GM12878 (cell line): ENCODE data around the gene ENPP4. TPM values are rescaled to one million over a fixed set of nuclear protein-coding genes. Genes with fewer than 3 reads are reported as not detected.

Experiments used
- BACH1 ChIP-seq: fragments of 450-650 bp; IDR thresholded peaks from 2 replicates; pipeline ENCODE4 v1.6.1; 2017; ENCODE audit warnings: mild to moderate bottlenecking, borderline replicate concordance
- BHLHE40 ChIP-seq, 2 experiments: fragments of 450-650 bp in 1 of 2; IDR thresholded peaks; 2 replicates each; pipeline ENCODE4 v1.6.1; 2011 to 2017; ENCODE audit warnings: low read depth in 2 of 2, borderline replicate concordance in 1 of 2, improper control_type of control experiment in 1 of 2, low read length in 1 of 2, mild to moderate bottlenecking in 1 of 2
- CBX3 ChIP-seq: fragments of 200-600 bp; sonication (generic); IDR thresholded peaks from 2 replicates; pipeline ENCODE4 v1.6.1; 2016; ENCODE audit warnings: low read depth, borderline replicate concordance
- EGR1 ChIP-seq, 2 experiments: IDR thresholded peaks; 1 replicate in 1 of 2; 2 replicates in 1 of 2; pipeline ENCODE4 v1.6.1; 2011 to 2012; ENCODE audit warnings: low read depth in 2 of 2, low read length in 2 of 2, borderline replicate concordance in 1 of 2, mild to moderate bottlenecking in 1 of 2, moderate library complexity in 1 of 2
- EZH2 ChIP-seq: IDR thresholded peaks from 2 replicates; pipeline ENCODE4 v1.6.1; 2012; ENCODE audit warnings: low read depth, mild to moderate bottlenecking, control low read depth, inconsistent platforms, low read length, borderline replicate concordance; ENCODE audit not compliant: control insufficient read depth
- GABPA ChIP-seq: IDR thresholded peaks from 2 replicates; pipeline ENCODE4 v1.6.1; 2014; ENCODE audit warnings: antibody characterized with exemption, low read depth, mild to moderate bottlenecking, inconsistent platforms
- HDAC6 ChIP-seq: fragments of 200-600 bp; sonication (generic); IDR thresholded peaks from one replicate; pipeline ENCODE4 v1.8.0; 2017; ENCODE audit warnings: antibody characterized with exemption; ENCODE audit not compliant: unreplicated experiment
- KAT2A ChIP-seq: conservative IDR thresholded peaks from 2 replicates; pipeline ENCODE4 v1.6.1; 2011; ENCODE audit warnings: low read depth, low read length; ENCODE audit not compliant: control insufficient read depth
- NR2F1 ChIP-seq: fragments of 450-650 bp; conservative IDR thresholded peaks from 2 replicates; pipeline ENCODE4 v1.6.1; 2017; ENCODE audit warnings: mild to moderate bottlenecking
- NRF1 ChIP-seq: conservative IDR thresholded peaks from 2 replicates; pipeline ENCODE4 v1.6.1; 2011; ENCODE audit warnings: mild to moderate bottlenecking, low read depth, low read length, improper control_type of control experiment
- PAX5 ChIP-seq: IDR thresholded peaks from 2 replicates; pipeline ENCODE4 v1.6.1; 2011; ENCODE audit warnings: low read depth, low read length, borderline replicate concordance
- RUNX3 ChIP-seq: IDR thresholded peaks from 2 replicates; pipeline ENCODE4 v1.6.1; 2012; ENCODE audit warnings: low read length, inconsistent platforms
- SMAD5 ChIP-seq: IDR thresholded peaks from 2 replicates; pipeline ENCODE4 v1.6.1; 2016; ENCODE audit warnings: antibody characterized with exemption, low read depth
- SUPT20H ChIP-seq: IDR thresholded peaks from 2 replicates; pipeline ENCODE4 v1.6.1; 2011; ENCODE audit warnings: low read depth, mild to moderate bottlenecking, low read length, moderate library complexity, borderline replicate concordance; ENCODE audit not compliant: control insufficient read depth
- TCF3 ChIP-seq: IDR thresholded peaks from 2 replicates; pipeline ENCODE4 v1.6.1; 2012; ENCODE audit warnings: low read depth, mild to moderate bottlenecking, low read length, borderline replicate concordance; ENCODE audit not compliant: insufficient read depth
- polyA plus RNA-seq, 11 experiments: library from polyadenylated mRNA; depleted of rRNA in 4 of 11; unstranded in 6 of 11; stranded (reverse) in 5 of 11; fragments of >200 nt; fragmentation: Nextera tagmentation in 4 of 11; fragmentation: Illumina TruSeq in 1 of 11; extraction: Ambion mirVana in 4 of 11; extraction: Trizol in 1 of 11; gene quantifications; 1 replicate in 1 of 11; 2 replicates in 10 of 11; pipeline versions ENCODE4 v1.2.1 to v1.2.3, GENCODE V29; 2011 to 2016; ENCODE audit warnings: inconsistent platforms in 2 of 11, missing spikeins in 2 of 11, low read depth in 1 of 11
- total RNA-seq, 4 experiments: library from RNA; depleted of rRNA in 3 of 4; stranded (reverse); fragments of >200 nt in 3 of 4; fragmentation: Illumina TruSeq in 1 of 4; extraction: Trizol in 1 of 4; gene quantifications; 2 replicates each; pipeline versions ENCODE4 v1.2.1 to v1.2.3, GENCODE V29; 2013 to 2021
- TF ChIP-seq, protein P1 (sequence below): fragments of 450-650 bp; IDR thresholded peaks from 2 replicates; pipeline ENCODE4 v1.6.1; 2017; ENCODE audit warnings: mild to moderate bottlenecking, moderate library complexity
- TF ChIP-seq, protein P2 (sequence below): IDR thresholded peaks from 2 replicates; pipeline ENCODE4 v1.6.1; 2012; ENCODE audit warnings: low read length, inconsistent platforms
- TF ChIP-seq, protein P3 (sequence below): fragments of 450-650 bp; IDR thresholded peaks from 2 replicates; pipeline ENCODE4 v1.6.1; 2016; ENCODE audit warnings: mild to moderate bottlenecking, moderate library complexity, borderline replicate concordance

The ENPP4 gene
- total and polyA plus RNA-seq, 10 of the 15 experiments (the other 5 are each of a cell fraction or from before 2014, with no cell fraction given), result 3.3 to 9.7 (median 5.3) TPM

DNA sequence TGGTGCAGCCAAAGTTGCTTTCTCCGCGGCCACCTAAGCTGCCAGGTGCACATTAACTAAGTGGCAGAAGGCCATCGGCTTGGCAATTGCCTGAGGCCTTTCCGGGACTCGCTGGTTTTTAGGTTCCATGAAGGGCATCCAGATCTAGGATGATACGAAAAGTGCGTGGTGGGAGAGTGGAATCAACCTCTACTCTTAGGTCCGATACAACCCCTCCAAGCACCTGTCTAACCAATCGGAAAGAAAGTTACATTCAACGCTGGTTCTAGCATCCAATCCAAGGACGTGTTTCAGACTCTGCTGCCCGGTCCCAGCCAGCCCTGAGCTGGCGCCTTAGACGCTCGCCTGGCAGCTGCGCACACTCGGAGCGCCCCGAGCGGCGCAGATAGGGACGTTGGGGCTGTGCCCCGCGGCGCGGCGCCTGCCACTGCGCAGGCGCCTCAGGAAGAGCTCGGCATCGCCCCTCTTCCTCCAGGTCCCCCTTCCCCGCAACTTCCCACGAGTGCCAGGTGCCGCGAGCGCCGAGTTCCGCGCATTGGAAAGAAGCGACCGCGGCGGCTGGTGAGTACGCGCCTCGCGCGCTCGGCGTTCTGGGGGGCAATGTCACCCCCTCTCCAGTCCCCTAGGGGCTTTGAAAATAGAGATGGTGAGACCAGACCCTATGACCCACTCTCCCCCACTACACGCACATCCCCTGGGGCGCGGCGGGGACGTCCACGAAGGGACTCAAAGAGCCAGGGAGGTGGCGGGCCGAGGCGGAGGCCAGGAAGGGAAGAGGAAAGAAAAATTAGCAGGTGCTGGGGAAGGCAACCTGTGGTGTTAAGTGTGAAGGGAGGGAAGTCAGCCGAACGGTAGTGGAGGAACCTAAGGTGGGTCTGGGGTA is at the start of gene ENPP4 (continued):
- TF ChIP-seq, protein P1, sequence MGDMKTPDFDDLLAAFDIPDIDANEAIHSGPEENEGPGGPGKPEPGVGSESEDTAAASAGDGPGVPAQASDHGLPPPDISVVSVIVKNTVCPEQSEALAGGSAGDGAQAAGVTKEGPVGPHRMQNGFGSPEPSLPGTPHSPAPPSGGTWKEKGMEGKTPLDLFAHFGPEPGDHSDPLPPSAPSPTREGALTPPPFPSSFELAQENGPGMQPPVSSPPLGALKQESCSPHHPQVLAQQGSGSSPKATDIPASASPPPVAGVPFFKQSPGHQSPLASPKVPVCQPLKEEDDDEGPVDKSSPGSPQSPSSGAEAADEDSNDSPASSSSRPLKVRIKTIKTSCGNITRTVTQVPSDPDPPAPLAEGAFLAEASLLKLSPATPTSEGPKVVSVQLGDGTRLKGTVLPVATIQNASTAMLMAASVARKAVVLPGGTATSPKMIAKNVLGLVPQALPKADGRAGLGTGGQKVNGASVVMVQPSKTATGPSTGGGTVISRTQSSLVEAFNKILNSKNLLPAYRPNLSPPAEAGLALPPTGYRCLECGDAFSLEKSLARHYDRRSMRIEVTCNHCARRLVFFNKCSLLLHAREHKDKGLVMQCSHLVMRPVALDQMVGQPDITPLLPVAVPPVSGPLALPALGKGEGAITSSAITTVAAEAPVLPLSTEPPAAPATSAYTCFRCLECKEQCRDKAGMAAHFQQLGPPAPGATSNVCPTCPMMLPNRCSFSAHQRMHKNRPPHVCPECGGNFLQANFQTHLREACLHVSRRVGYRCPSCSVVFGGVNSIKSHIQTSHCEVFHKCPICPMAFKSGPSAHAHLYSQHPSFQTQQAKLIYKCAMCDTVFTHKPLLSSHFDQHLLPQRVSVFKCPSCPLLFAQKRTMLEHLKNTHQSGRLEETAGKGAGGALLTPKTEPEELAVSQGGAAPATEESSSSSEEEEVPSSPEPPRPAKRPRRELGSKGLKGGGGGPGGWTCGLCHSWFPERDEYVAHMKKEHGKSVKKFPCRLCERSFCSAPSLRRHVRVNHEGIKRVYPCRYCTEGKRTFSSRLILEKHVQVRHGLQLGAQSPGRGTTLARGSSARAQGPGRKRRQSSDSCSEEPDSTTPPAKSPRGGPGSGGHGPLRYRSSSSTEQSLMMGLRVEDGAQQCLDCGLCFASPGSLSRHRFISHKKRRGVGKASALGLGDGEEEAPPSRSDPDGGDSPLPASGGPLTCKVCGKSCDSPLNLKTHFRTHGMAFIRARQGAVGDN, result no peak; the same call in 1 of the 2 replicates
- TF ChIP-seq EZH2 (no peak), EGR1 (IDR thresholded peaks at IDR 0.05; ENCODE audit: borderline replicate concordance in 1 of 2, low read depth in 2 of 2, low read length in 2 of 2) (0 out of 3 replicates have a peak, but pooled peaks of 1 of the 2 experiments have one; percentile 11), HDAC6 (no peak), NR2F1 (peak; percentile 50; the same call in 1 of the 2 replicates), KAT2A (no peak), PAX5 (no peak), NRF1 (peak; percentile 82), BHLHE40 (IDR thresholded peaks at IDR 0.05; ENCODE audit: borderline replicate concordance in 1 of 2, low read depth in 2 of 2, low read length in 1 of 2) (peak in 1 of 2 experiments; percentile 57; a peak in 2 of 4 replicates), SUPT20H (no peak), BACH1 (peak; percentile 69; the same call in 1 of the 2 replicates), TCF3 (no peak), RUNX3 (0 out of 2 replicates have a peak, but pooled peaks have one; percentile 4), SMAD5 (no peak), CBX3 (no peak), GABPA (peak; percentile 75)
- TF ChIP-seq, protein P2, sequence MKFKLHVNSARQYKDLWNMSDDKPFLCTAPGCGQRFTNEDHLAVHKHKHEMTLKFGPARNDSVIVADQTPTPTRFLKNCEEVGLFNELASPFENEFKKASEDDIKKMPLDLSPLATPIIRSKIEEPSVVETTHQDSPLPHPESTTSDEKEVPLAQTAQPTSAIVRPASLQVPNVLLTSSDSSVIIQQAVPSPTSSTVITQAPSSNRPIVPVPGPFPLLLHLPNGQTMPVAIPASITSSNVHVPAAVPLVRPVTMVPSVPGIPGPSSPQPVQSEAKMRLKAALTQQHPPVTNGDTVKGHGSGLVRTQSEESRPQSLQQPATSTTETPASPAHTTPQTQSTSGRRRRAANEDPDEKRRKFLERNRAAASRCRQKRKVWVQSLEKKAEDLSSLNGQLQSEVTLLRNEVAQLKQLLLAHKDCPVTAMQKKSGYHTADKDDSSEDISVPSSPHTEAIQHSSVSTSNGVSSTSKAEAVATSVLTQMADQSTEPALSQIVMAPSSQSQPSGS, result no peak
- TF ChIP-seq, protein P3, sequence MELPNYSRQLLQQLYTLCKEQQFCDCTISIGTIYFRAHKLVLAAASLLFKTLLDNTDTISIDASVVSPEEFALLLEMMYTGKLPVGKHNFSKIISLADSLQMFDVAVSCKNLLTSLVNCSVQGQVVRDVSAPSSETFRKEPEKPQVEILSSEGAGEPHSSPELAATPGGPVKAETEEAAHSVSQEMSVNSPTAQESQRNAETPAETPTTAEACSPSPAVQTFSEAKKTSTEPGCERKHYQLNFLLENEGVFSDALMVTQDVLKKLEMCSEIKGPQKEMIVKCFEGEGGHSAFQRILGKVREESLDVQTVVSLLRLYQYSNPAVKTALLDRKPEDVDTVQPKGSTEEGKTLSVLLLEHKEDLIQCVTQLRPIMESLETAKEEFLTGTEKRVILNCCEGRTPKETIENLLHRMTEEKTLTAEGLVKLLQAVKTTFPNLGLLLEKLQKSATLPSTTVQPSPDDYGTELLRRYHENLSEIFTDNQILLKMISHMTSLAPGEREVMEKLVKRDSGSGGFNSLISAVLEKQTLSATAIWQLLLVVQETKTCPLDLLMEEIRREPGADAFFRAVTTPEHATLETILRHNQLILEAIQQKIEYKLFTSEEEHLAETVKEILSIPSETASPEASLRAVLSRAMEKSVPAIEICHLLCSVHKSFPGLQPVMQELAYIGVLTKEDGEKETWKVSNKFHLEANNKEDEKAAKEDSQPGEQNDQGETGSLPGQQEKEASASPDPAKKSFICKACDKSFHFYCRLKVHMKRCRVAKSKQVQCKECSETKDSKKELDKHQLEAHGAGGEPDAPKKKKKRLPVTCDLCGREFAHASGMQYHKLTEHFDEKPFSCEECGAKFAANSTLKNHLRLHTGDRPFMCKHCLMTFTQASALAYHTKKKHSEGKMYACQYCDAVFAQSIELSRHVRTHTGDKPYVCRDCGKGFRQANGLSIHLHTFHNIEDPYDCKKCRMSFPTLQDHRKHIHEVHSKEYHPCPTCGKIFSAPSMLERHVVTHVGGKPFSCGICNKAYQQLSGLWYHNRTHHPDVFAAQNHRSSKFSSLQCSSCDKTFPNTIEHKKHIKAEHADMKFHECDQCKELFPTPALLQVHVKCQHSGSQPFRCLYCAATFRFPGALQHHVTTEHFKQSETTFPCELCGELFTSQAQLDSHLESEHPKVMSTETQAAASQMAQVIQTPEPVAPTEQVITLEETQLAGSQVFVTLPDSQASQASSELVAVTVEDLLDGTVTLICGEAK, result peak; percentile 76
